ENCODE measurements around the gene ZNF536. TPM values are rescaled to one million over a fixed set of nuclear protein-coding genes. Genes with fewer than 3 reads are reported as not detected.

The ZNF536 gene
- total and polyA plus RNA-seq, 7 donors, result under 0.01 to 8.9 (median 3.8) TPM

DNA sequence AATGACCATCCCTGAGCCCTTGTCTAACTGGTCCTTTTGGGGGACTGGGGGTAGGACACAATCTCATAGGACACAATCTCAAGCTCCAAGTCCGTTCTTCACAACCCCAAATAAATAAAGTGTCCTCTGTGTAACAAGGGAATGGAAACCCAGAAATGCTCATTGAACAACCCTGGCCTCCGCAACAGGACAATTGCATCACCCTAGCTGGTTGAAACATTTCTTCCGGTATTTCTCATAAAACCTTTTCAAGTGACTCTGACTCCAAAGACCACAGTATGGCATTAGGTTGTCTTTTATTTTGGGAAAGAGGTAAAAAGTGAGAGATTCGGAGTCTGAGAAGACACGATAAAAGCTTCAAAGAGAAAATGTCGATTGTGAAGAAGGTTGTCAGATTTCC is 186.6 kb downstream of the ZNF536 start:
- no peak for DNase-seq
- H3K4me1 ChIP-seq, result peaks cover 0 to 11% (median 0%) of the 10 kb centered on the region in 4 donors
- WGBS, 2 donors, result 89 to 92% methylated on average over 6 of the region's 6 CpGs
- TF ChIP-seq POLR2AphosphoS5 (IDR thresholded peaks at IDR 0.05), result no peak
- no peak for TF ChIP-seq EP300 (IDR thresholded peaks at IDR 0.05)
- TF ChIP-seq, protein P1, sequence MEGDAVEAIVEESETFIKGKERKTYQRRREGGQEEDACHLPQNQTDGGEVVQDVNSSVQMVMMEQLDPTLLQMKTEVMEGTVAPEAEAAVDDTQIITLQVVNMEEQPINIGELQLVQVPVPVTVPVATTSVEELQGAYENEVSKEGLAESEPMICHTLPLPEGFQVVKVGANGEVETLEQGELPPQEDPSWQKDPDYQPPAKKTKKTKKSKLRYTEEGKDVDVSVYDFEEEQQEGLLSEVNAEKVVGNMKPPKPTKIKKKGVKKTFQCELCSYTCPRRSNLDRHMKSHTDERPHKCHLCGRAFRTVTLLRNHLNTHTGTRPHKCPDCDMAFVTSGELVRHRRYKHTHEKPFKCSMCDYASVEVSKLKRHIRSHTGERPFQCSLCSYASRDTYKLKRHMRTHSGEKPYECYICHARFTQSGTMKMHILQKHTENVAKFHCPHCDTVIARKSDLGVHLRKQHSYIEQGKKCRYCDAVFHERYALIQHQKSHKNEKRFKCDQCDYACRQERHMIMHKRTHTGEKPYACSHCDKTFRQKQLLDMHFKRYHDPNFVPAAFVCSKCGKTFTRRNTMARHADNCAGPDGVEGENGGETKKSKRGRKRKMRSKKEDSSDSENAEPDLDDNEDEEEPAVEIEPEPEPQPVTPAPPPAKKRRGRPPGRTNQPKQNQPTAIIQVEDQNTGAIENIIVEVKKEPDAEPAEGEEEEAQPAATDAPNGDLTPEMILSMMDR (IDR thresholded peaks at IDR 0.05), result no peak
- no peak for TF ChIP-seq POLR2A (IDR thresholded peaks at IDR 0.05)
- H3K36me3 ChIP-seq, result no peaks in the 10 kb centered on the region
- H3K9me3 ChIP-seq, result no peaks in the 10 kb centered on the region
- no peak overlapping the region for H3K27ac ChIP-seq
- intact Hi-C loops (cut with DNase I), result no loop called here
- no peak overlapping the region for H3K4me3 ChIP-seq
- H3K27me3 ChIP-seq, result no peaks in the 10 kb centered on the region

DNA sequence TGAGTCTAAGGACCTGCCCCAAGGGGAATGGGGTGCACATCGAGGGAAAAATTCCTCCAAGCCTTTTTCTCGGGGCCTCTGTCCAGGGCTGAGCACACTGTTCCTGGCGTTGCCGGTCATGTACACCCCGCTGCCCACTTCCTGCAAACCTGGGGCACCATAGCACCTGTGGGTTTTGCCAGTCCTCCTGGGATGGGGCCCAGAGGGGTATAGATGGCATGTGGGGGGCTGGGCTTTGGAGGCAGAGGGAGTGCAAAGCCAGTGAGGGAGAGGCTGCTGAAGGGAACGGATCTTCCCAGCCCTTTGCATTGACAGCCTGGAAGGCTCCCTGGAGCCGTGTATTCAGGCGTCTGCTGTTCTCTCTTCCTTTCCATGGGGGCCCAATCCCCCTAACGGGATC is 187.3 kb downstream of the ZNF536 start:
- Histone ChIP-seq H3K27me3 (no peaks in the 10 kb centered on the region), H3K27ac (no peak overlapping the region), H3K36me3 (no peaks in the 10 kb centered on the region), H3K4me3 (no peak overlapping the region), H3K9me3 (no peaks in the 10 kb centered on the region), H3K4me1 (peaks cover 0 to 11% (median 0%) of the 10 kb centered on the region in 4 donors)
- no peak for TF ChIP-seq EP300 (IDR thresholded peaks at IDR 0.05)
- no peak for TF ChIP-seq POLR2AphosphoS5 (IDR thresholded peaks at IDR 0.05)
- no peak for TF ChIP-seq POLR2A (IDR thresholded peaks at IDR 0.05)
- TF ChIP-seq, protein P1 (IDR thresholded peaks at IDR 0.05), result no peak
- intact Hi-C loops (cut with DNase I), result no loop called here
- 79 to 81% methylated on average over 9 of the region's 9 CpGs for WGBS, 2 donors
- DNase-seq, result no peak

DNA sequence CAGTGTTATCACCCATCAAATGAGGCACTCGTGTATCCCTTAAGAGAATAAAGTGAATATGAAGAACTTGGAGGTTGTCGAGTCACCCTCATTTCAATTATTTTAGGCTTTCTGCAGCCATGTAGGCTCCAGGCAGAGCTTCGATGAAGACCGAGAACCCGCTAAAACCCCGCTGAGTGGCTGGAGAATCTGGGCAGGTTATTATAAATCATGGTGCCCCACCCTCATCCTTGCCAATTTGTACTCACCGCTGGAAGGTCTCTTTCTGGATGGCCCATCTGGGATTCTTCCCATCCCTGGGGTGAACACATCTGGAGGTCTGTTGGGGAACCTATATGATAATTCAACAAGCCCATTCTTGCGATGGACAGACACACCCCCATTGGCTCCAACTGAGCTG is 190.8 kb downstream of the ZNF536 start:
- intact Hi-C loops (cut with DNase I), result no loop called here
- TF ChIP-seq EP300 (IDR thresholded peaks at IDR 0.05) (no peak), POLR2AphosphoS5 (IDR thresholded peaks at IDR 0.05) (no peak), POLR2A (IDR thresholded peaks at IDR 0.05) (no peak)
- TF ChIP-seq, protein P1 (IDR thresholded peaks at IDR 0.05), result no peak
- DNase-seq, result no peak
- no peaks in the 10 kb centered on the region for H3K9me3 ChIP-seq
- H3K36me3 ChIP-seq, result no peaks in the 10 kb centered on the region
- WGBS, 2 donors, result 90 to 92% methylated on average over 8 of the region's 8 CpGs
- H3K4me3 ChIP-seq, result no peak overlapping the region
- H3K27me3 ChIP-seq, result no peaks in the 10 kb centered on the region
- no peak overlapping the region for H3K27ac ChIP-seq
- no peaks in the 10 kb centered on the region for H3K4me1 ChIP-seq

DNA sequence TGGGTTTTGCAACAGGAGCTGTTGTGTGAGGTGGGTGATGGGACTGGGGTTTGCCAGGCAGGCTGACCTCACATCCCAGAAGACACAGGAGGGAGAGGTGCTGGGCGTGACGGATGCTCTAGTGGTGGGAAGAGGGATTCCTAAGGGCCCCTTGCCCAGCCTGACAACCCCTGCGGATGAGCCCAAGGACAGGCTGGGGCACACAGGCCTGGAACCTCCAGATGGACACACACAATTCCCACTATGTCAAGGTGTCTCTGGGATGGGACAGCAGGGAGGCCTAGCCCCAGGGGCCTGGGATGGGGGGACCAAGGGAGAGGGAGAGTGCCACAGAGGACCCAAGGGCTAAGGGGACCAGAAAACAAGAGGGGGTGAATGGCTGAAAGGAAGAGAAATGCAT is 191.5 kb downstream of the ZNF536 start:
- no peak overlapping the region for H3K27ac ChIP-seq
- no peaks in the 10 kb centered on the region for H3K36me3 ChIP-seq
- H3K4me3 ChIP-seq, result no peak overlapping the region
- no peaks in the 10 kb centered on the region for H3K4me1 ChIP-seq
- no peaks in the 10 kb centered on the region for H3K9me3 ChIP-seq
- intact Hi-C loops (cut with DNase I), result no loop called here
- WGBS, 2 donors, result 69 to 86% methylated on average over 3 of the region's 3 CpGs
- DNase-seq, result no peak
- H3K27me3 ChIP-seq, result no peaks in the 10 kb centered on the region
- TF ChIP-seq, protein P1 (IDR thresholded peaks at IDR 0.05), result no peak
- TF ChIP-seq POLR2A (IDR thresholded peaks at IDR 0.05) (no peak), POLR2AphosphoS5 (IDR thresholded peaks at IDR 0.05) (no peak), EP300 (IDR thresholded peaks at IDR 0.05) (no peak)

DNA sequence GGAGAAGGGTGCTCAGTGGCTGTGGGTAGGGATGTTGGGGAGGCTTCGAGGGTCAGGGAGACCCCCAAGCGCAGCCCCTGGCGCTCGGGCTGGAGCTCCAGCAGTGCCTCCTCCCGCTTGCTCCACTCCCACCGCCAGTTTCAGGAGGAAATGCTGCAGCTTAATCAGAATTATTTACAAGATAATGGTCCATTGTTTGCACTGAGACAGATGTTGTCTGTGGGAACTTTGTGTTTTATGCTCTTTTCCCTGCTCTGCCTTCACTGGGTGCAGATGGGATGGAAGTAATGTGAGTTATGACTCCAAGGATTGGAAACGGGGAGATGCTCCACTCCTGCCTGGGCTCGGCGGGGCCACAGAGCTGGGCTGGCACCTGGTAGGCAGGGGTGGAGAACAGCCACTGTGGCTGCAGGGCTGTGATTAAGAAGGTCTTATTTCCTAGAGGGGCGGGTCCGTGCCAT is 192.4 kb downstream of the ZNF536 start:
- intact Hi-C loops (cut with DNase I), result no loop called here
- Histone ChIP-seq H3K27ac (no peak overlapping the region), H3K27me3 (no peaks in the 10 kb centered on the region), H3K4me1 (no peaks in the 10 kb centered on the region), H3K9me3 (no peaks in the 10 kb centered on the region), H3K36me3 (no peaks in the 10 kb centered on the region), H3K4me3 (no peak overlapping the region)
- no peak for TF ChIP-seq EP300 (IDR thresholded peaks at IDR 0.05)
- no peak for TF ChIP-seq POLR2A (IDR thresholded peaks at IDR 0.05)
- no peak for TF ChIP-seq POLR2AphosphoS5 (IDR thresholded peaks at IDR 0.05)
- TF ChIP-seq, protein P1 (IDR thresholded peaks at IDR 0.05), result no peak
- no peak for DNase-seq
- WGBS, 2 donors, result 56 to 69% methylated on average over 11 of the region's 11 CpGs

All from sigmoid colon (tissue), 7 donors.